GM13976 (cell line): ENCODE measurements around the gene TFCP2L1.

ENCODE experiments used
- DNase-seq: peaks from one replicate; pipeline ENCODE4 v3.0.0; 2012; ENCODE audit warnings: low spot score
- in situ Hi-C: fragments of 300-500 bp; cut with MboI; formaldehyde crosslinking; loops from one replicate; pipeline ENCODE4 v1.12.0; 2022; ENCODE audit warnings: low sequenced_read_pairs, mixed read lengths, inconsistent platforms; ENCODE audit not compliant: unreplicated experiment
- TF ChIP-seq, protein P1 (sequence below): IDR thresholded peaks from 2 replicates; pipeline ENCODE4 v1.5.1; 2012; ENCODE audit warnings: borderline replicate concordance, mild to moderate bottlenecking; ENCODE audit not compliant: insufficient read depth; ENCODE audit errors: extremely low read depth, missing control alignments, control extremely low read depth

The TFCP2L1 gene

DNA sequence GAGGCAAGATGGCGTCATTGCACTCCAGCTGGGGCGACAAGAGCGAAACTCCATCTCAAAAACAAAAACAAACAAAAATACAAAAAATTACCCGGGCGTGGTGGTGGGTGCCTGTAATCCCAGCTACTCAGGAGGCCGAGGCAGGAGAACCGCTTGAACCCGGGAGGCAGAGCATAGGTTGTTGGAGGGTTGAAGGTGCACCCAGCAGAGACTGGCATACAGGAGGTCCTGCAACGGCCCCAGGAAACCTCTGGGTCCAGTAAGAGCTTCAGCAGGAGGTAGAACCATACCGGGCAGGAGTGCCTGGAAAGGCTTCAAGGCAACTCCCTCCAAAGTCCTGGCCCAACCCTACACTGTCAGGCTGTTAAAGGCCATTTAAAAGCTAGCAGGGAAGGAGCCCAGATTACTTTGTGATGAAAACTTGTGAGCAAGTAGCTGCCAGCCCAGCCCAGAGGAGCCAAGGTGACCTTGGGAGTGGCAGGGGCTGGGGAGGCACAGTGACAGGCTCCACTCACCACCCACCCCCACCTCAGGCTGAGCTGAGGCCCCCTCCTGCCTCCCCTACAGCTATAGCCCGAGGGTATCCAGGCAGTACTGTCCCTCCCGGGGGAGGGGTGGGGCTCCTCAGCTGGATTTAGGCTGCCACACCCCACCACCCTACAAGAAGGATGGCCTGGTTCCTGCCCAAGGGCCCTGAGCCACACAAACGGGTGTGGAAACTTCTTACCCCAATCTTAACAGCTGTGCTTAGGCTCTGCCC, 28.1 kb downstream of the TFCP2L1 start:
- no peak for DNase-seq
- in situ Hi-C loops, result no loop called here
- TF ChIP-seq, protein P1, sequence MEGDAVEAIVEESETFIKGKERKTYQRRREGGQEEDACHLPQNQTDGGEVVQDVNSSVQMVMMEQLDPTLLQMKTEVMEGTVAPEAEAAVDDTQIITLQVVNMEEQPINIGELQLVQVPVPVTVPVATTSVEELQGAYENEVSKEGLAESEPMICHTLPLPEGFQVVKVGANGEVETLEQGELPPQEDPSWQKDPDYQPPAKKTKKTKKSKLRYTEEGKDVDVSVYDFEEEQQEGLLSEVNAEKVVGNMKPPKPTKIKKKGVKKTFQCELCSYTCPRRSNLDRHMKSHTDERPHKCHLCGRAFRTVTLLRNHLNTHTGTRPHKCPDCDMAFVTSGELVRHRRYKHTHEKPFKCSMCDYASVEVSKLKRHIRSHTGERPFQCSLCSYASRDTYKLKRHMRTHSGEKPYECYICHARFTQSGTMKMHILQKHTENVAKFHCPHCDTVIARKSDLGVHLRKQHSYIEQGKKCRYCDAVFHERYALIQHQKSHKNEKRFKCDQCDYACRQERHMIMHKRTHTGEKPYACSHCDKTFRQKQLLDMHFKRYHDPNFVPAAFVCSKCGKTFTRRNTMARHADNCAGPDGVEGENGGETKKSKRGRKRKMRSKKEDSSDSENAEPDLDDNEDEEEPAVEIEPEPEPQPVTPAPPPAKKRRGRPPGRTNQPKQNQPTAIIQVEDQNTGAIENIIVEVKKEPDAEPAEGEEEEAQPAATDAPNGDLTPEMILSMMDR, result no peak

DNA sequence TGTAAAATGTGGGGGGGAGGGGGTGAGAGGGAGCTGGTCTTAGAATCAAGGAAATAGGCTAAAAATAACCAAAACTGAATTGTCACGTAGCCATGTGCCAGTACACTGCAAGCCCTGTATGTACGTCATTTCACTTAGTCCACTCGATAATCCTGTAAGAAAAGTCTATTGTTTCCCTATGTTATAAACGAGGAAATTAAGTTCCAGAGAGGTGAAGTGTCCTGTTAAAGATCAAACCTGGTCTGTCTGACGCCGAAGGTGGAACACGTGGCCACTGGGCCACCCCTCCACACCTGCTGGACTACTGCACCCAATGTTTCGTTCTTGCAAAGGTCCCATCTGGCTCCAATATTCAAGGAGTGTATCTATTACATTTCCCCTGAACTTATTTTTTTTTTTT, 29.6 kb downstream of the TFCP2L1 start:
- TF ChIP-seq, protein P1, result no peak
- in situ Hi-C loops, result no loop called here
- no peak for DNase-seq

DNA sequence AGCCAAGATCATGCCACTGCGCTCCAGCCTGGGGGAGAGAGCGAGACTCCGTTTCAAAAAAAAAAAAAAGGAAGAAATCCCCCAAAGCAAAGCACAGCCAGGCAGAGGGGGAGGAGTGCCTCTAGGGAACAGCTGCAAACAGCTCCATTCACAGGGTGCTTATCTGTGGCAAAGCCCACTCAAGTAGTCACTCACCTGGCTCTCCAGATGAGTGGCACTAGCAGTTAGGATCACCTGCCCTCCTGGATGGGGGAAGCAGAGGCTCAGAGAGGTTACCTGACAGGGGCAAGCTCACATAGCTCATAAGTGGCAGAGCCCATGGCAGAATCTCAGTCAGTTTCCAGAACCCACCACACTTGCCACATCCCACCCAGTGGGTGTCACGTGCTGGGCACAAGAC, 30.3 kb downstream of the TFCP2L1 start:
- no peak for DNase-seq
- TF ChIP-seq, protein P1, result no peak
- in situ Hi-C loops, result no loop called here

DNA sequence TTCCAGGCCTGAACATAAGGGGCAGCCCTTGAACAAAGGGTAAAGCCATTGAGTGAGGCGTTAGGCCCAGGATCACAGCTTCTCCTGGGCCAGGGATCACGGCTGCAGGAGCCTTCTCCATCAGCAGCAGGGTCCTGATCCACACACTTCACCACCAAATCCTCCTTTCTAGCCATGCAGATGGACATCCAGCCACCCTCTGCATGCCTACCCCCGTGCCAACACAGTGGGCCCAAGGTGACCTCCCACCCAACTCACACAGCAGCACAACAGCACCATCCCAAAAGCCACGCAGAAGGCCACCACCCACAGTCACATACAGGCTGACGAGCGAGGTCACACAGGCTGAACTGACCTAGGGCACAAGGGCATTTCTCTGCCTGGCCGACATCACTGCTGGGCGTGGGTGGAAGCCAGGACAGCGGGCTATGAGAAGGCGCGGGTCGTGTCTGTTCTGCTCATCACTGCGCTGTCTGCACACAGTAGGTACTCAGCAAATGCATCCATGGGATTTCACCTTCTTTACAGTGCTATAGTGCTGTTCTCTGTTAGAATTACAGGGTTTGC, 31.2 kb downstream of the TFCP2L1 start:
- TF ChIP-seq, protein P1, result no peak
- in situ Hi-C loops, result no loop called here

DNA sequence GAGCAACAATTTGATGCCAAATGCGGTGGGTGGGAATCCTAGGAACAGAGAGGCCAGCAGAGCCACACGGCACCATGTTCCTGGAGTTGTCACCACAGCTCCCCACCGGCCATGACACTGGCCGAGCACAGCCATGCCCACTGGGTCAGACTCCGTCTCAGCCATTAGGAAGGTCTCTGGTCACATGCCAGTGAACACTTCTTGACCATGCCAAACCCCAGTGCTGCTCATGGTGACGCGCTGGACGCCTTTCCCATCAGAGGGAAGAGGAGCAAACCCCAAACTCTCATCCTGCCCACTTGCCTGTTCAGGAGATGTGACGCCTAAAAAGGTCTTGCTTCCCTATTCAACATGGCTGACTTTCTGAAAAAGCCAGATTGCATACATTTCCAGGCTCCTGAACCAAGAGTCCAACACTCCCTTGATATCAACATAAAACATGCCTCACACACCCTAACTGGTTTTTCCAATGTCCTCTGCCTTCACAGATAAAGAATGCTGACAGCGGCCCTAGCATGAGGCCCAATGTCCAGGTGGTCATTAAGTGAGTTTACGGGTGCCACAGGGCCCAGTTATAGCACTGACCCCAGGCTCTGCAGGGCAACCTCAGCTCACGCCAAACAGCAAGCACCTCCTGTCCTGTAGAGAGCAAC, 31.9 kb downstream of the TFCP2L1 start:
- DNase-seq, result no peak
- in situ Hi-C loops, result no loop called here
- TF ChIP-seq, protein P1, result no peak

More for the DNA sequence above, 31.2 kb downstream of the TFCP2L1 start:
- DNase-seq, result no peak

DNA sequence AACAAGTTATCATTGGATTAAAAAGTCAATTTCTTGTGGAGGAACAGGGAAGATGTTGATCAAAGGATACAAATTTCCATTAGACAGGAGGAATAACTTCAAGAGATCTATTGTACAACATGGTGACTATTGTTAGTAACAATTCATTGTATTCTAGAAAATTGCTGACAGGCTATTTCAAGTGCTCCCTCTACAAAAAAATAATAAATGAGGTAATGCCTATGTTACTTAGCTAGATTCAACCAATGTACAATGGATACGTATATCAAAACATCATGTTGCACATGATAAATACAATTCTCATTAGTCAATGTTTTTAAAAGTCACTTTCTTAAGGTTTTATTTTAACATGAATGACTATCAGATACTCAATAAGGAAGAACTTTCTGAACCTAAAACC, 33.5 kb downstream of the TFCP2L1 start:
- TF ChIP-seq, protein P1, result no peak
- no peak for DNase-seq
- in situ Hi-C loops, result no loop called here
